Stimulated activated CD8-positive, alpha-beta memory T cell treated with anti-CD3 and anti-CD28 coated beads, Interleukin-4, amount 100 ng/mL, for 4 hours (primary cell): Measurements from ENCODE around the gene MACROD2.

Source experiments
- DNase-seq, 2 donors: peaks; one replicate each; pipeline ENCODE4 v3.0.0-alpha.2; 2020; ENCODE audit warnings: low read depth in 2 of 2, low spot score in 1 of 2

Gene MACROD2

DNA sequence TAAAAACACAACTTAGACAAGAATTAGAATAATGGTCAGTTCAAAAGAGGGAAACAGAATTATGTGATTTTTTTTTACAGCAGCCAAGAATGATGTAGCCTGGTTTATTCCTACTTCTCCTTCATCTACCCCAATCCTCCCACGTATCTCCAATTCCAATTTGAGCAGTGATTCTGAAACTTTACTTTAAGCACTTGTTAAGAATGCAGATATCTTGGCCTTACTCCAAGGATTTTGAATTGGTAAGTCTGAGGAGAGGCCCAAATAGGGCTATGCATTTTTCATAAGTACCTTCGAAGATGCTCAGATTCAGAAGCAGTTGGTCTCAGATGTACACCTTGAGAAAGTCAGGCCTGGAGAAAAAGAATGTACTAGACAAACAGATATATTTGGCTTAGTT lies 575.5 kb downstream of the MACROD2 start:
- DNase-seq, result no peak

- no peak for DNase-seq
Measured at GRCh38 chr20:14573676-14574075, 578.4 kb downstream of the MACROD2 start.

GRCh38 chr20:14576196-14576877 lies 581.0 kb downstream of the MACROD2 start:
- no peak for DNase-seq

GRCh38 chr20:14580418-14581074 lies 585.2 kb downstream of the MACROD2 start:
- DNase-seq, result no peak

DNA sequence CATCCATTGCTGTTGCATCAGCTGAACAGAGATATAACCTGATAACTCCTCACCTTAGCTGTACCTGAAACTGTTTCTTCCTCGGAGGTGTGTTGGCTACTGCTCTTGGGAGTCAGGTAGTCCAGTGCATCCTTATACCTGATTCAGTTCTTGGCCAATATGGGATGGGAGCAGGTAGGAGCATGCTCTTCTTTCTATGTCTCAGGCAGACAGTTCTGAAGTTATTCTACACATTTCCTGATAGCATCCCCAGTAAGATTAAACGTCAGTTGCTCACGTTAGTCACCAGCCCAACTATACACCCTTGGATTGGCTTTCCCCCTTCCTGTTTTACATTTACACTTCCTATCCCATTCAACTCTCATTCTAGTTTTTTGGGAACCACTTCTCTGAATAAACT lies 586.4 kb downstream of the MACROD2 start:
- DNase-seq, result no peak

GRCh38 chr20:14582855-14583254 lies 587.5 kb downstream of the MACROD2 start:
- DNase-seq, result no peak

DNA sequence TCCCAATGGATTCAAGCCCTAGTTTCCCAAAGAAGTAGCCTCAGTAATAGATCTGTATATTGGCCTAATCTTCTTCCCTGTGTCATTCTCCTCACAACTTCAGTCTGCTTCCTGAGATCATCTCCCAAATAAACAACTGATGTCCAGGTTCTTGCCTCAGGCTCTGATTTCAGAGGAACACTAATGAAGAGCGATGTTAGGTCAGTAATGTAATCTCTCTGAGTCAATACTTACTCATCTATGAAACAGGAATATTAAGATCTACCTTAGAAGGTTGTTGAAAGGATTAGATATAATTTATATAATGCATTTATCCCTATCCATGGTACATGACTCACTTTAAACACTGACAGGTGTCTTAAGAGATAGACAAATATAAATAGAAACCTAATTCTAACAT lies 588.1 kb downstream of the MACROD2 start:
- DNase-seq, result no peak

DNA sequence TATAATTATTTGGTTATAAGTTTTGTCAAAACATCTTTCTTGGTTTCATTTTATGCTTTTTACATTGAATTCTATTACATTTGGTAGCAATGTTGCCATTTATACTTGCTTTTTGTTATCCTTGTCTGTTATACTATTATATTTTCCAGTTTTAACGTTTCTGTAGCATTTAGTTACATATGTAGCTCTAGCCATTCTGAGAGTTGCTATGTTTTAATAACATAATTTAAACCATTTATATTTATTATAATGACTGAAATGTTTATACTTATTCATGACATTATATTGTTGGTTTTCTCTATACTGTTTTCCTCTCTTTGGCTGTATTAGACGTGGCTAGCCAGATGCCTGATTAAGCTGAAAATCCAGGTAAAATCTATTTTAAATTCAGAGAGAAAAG lies 594.1 kb downstream of the MACROD2 start:
- no peak for DNase-seq

DNA sequence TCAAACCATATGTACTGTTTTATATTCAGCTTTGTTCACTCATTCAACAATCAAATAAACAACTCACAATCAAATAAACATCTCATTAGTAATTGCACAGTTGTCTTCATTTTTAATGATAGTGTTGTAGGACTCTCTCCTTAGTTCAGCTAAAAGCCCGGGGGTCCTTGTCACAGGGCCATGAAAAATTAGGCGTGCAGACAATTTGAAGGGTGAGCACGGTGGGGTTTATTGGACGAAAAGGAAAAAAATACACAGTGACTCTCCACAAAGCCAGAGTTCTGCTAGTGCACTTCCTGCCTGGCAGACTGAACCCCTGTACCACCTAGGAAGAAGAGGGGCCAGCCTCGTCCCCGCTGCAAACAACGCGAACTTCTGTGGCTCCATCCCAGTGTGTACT lies 599.7 kb downstream of the MACROD2 start:
- no peak for DNase-seq

- DNase-seq, result no peak
Measured at GRCh38 chr20:14597206-14597715, 601.9 kb downstream of the MACROD2 start.

DNA sequence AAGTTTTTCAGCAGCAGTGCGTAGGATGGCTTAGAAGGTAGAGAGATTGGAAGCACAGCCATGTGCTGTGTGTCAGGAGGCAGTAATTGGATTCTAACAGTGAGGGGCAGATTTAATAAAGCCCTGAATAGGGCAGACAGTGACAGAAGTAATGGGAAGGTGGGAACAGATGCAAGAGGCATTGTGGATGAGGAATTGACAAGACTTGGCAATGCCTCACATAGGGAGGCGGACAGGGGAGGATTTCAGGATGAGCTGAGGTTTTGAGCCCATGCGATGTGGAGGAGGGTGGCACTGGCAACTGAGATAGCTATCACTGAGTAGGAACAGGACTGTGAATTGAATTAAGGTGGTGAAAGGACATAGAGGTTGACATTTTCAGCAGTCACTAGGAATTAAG lies 604.3 kb downstream of the MACROD2 start:
- DNase-seq, result no peak

DNA sequence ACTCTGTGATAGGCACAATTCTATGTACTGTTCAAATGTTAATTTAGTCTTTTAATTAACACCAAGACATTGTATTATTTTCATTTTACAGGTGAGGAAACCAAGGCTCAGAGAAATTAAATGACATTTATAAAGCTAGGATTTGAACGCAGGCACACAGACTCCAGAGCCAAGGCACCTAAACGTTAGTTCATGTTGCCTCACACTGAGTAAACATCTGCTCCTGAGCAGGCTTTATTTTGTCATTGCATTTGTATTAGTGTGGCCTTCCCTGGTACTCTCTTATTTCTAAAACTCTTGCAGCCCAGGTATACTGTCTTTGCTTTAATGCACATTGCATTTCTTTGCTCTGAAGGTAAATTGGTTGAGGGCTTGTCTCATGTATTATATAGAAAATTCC lies 605.2 kb downstream of the MACROD2 start:
- DNase-seq, result no peak

DNA sequence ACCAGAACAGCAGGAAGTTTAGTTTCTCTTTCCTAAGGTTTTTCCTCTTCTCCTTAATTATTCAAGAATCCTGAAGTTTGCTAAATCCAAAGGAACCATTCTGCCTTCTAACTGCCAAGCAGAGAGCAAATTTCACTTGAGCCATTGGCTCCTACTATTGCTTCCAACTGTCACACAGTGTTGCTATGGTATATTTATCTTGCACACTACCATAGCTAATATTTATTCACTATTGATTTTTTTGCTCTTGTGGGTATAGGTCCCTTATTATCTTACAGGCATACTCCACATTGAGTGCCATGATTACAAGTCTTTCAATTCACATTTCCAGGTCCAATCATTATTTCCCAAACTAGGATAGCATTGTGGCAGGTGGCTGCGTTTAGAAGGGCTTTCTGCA lies 608.8 kb downstream of the MACROD2 start:
- no peak for DNase-seq

GRCh38 chr20:14609328-14610221 lies 614.3 kb downstream of the MACROD2 start:
- DNase-seq, result no peak

GRCh38 chr20:14611479-14611878 lies 616.2 kb downstream of the MACROD2 start:
- DNase-seq, result no peak

GRCh38 chr20:14612391-14612790 lies 617.1 kb downstream of the MACROD2 start:
- no peak for DNase-seq

- DNase-seq, result no peak
Measured at GRCh38 chr20:14616003-14616402, 620.7 kb downstream of the MACROD2 start.

DNA sequence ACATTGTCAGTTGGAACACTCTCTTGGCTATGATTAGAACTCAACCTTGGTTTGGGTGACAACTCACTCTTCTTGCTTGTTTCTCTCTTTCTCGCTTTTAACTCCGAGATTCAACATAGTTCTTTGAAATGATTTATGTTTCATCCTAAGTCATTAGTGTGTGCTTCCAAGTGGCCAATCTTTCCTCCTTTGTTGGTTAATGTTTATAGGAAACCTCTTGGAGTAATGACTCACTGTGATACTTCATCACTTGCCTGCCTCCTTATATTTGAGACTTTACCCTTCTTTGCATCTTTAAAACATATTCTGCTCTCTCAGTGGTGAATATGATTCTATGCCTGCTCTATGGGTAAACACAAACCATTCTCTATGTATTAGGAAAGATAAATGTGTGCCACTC lies 621.8 kb downstream of the MACROD2 start:
- DNase-seq, result no peak

DNA sequence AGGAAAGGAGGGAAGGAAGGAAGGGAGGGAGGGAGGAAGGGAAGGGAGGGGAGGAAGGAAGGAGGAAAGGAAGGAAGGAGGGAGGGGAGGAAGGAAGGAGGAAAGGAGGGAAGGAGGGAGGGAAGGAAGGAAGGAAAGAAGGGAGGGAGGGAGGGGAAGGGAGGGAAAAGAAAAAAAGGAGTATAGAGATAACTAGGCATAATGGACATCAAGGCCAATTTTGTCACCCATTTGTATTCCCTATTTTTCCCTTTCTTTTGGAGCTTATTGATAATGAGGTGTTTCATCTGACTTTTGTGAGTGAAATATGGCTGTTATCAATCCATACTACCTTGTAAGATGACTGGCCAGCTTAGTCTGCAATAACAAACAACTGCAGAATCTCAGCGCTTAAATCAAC lies 624.1 kb downstream of the MACROD2 start:
- DNase-seq, result no peak

GRCh38 chr20:14622796-14623195 lies 627.5 kb downstream of the MACROD2 start:
- DNase-seq, result no peak

DNA sequence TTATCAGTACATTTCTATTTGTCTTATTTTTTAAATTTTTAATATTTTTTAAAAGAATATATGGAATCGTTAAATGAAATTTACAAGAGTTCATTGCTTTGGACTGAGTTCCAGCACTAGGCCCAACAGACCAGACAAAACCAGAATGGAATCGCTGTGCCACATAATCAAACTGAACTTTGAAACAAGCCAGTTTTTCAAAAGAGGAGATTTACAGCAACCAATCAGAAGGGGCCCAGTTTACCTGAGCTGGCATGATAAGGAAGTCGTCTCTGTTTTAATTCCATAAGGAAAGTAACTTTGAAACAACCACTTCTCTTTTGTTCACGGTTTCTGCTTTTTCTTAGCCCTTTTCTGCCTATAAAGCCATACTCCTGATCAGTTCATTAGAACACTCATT lies 635.7 kb downstream of the MACROD2 start:
- no peak for DNase-seq

- no peak for DNase-seq
Measured at GRCh38 chr20:14632906-14633305, 637.6 kb downstream of the MACROD2 start.
